Measurements from ENCODE around the gene TBKBP1. TPM values are rescaled to one million over a fixed set of nuclear protein-coding genes. Genes with fewer than 3 reads are reported as not detected.
"Not testable (repeated sequence)": the region's sequence is repeated elsewhere in the genome, so short reads cannot be mapped to it uniquely, and the experiment has no call there.

The TBKBP1 gene
- total RNA-seq, 4 donors from 2014 or later = 3.0 to 23.1 (median 5.2) TPM

- DNase-seq = no peak
- H3K4me3 ChIP-seq = no peak overlapping the region
- peaks cover 0 to 63% (median 0%) of the 10 kb centered on the region in 3 donors for H3K36me3 ChIP-seq
- H3K4me1 ChIP-seq = no peaks in the 10 kb centered on the region
- no peak overlapping the region for H3K27ac ChIP-seq
- H3K9me3 ChIP-seq = no peaks in the 10 kb centered on the region
- no peaks in the 10 kb centered on the region for H3K27me3 ChIP-seq
- TF ChIP-seq POLR2A (IDR thresholded peaks at IDR 0.05) = no peak
Measured at GRCh38 chr17:47682138-47682537, 11.8 kb upstream of the TBKBP1 start.

- not testable (repeated sequence) for DNase-seq
Measured at GRCh38 chr17:47682727-47683126, 11.2 kb upstream of the TBKBP1 start.

GRCh38 chr17:47684025-47684424 lies 9.9 kb upstream of the TBKBP1 start:
- Histone ChIP-seq H3K36me3 (peaks cover 0 to 44% (median 0%) of the 10 kb centered on the region in 3 donors), H3K27ac (no peak overlapping the region), H3K27me3 (no peaks in the 10 kb centered on the region), H3K4me3 (no peak overlapping the region), H3K4me1 (no peaks in the 10 kb centered on the region), H3K9me3 (no peaks in the 10 kb centered on the region)
- TF ChIP-seq POLR2A (IDR thresholded peaks at IDR 0.05) (no peak), CTCF (IDR thresholded peaks at IDR 0.05) (no peak)
- no peak for DNase-seq

More at GRCh38 chr17:47682727-47683126, 11.2 kb upstream of the TBKBP1 start:
- H3K4me3 ChIP-seq, H3K27me3 ChIP-seq, H3K27ac ChIP-seq, H3K4me1 ChIP-seq, H3K9me3 ChIP-seq: not testable (repeated sequence)
- H3K36me3 ChIP-seq = peaks cover 0 to 57% (median 0%) of the 10 kb centered on the region in 3 donors

- H3K4me3 ChIP-seq = no peak overlapping the region
- H3K27me3 ChIP-seq = no peaks in the 10 kb centered on the region
- H3K27ac ChIP-seq = no peak overlapping the region
- peaks cover 0 to 37% (median 0%) of the 10 kb centered on the region in 3 donors for H3K36me3 ChIP-seq
- no peaks in the 10 kb centered on the region for H3K4me1 ChIP-seq
- DNase-seq = no peak
- TF ChIP-seq POLR2A (IDR thresholded peaks at IDR 0.05) = no peak
- TF ChIP-seq CTCF (IDR thresholded peaks at IDR 0.05) = no peak
- no peaks in the 10 kb centered on the region for H3K9me3 ChIP-seq
Measured at GRCh38 chr17:47684535-47685193, 9.3 kb upstream of the TBKBP1 start.

- H3K27ac ChIP-seq = peak overlapping the region in 1 of 4 donors; percentile 17
- TF ChIP-seq CTCF (IDR thresholded peaks at IDR 0.05) (no peak), POLR2A (IDR thresholded peaks at IDR 0.05) (no peak)
Measured at GRCh38 chr17:47685556-47686275, 8.2 kb upstream of the TBKBP1 start.

GRCh38 chr17:47686276-47686635 lies 7.7 kb upstream of the TBKBP1 start:
- no peaks in the 10 kb centered on the region for H3K4me1 ChIP-seq
- no peak overlapping the region for H3K27ac ChIP-seq
- no peaks in the 10 kb centered on the region for H3K27me3 ChIP-seq
- no peak for DNase-seq
- H3K9me3 ChIP-seq = no peaks in the 10 kb centered on the region
- TF ChIP-seq CTCF (IDR thresholded peaks at IDR 0.05) (no peak), POLR2A (IDR thresholded peaks at IDR 0.05) (no peak)
- peaks cover 0 to 21% (median 0%) of the 10 kb centered on the region in 3 donors for H3K36me3 ChIP-seq
- H3K4me3 ChIP-seq = no peak overlapping the region

More at GRCh38 chr17:47685556-47686275, 8.2 kb upstream of the TBKBP1 start:
- H3K4me1 ChIP-seq = no peaks in the 10 kb centered on the region
- H3K9me3 ChIP-seq = no peaks in the 10 kb centered on the region
- H3K4me3 ChIP-seq = no peak overlapping the region
- no peaks in the 10 kb centered on the region for H3K27me3 ChIP-seq
- peaks cover 0 to 27% (median 0%) of the 10 kb centered on the region in 3 donors for H3K36me3 ChIP-seq
- no peak for DNase-seq

All from Peyer's patch (tissue), 4 donors.